Natural killer cell (primary cell): Measurements from ENCODE around the gene INO80C. TPM values are rescaled to one million over a fixed set of nuclear protein-coding genes. Genes with fewer than 3 reads are reported as not detected.

Experiments
- ATAC-seq, 3 donors: fragments of 150-1000 bp in 2 of 3; fragments of 200-7000 bp in 1 of 3; cut with Tn5 transposase; 1 replicate in 1 of 3; 2 replicates in 2 of 3; pipeline ENCODE4 v1.10.0; 2021; ENCODE audit warnings: mild to moderate bottlenecking in 2 of 3, moderate library complexity in 2 of 3
- DNase-seq, 2 donors: peaks; one replicate each; pipeline versions ENCODE4 v3.0.0 to v3.0.0-alpha.2; 2013 to 2021; ENCODE audit warnings: mixed read lengths in 1 of 2
- H3K27ac ChIP-seq: one replicate; pipeline ENCODE4 v1.5.1; 2013; ENCODE audit warnings: mild to moderate bottlenecking, low read length
- H3K27me3 ChIP-seq: one replicate; pipeline ENCODE4 v1.6.1; 2013; ENCODE audit warnings: low read length; ENCODE audit not compliant: control insufficient read depth, insufficient read depth
- H3K36me3 ChIP-seq: one replicate; pipeline ENCODE4 v1.6.1; 2013; ENCODE audit warnings: low read length; ENCODE audit not compliant: control insufficient read depth, insufficient read depth
- H3K4me1 ChIP-seq: one replicate; pipeline ENCODE4 v1.6.1; 2013; ENCODE audit warnings: low read length; ENCODE audit not compliant: control insufficient read depth, insufficient read depth
- H3K4me3 ChIP-seq: one replicate; pipeline ENCODE4 v1.5.1; 2013; ENCODE audit warnings: low read length
- H3K9me3 ChIP-seq: one replicate; pipeline ENCODE4 v1.6.1; 2013; ENCODE audit warnings: low read length; ENCODE audit not compliant: control insufficient read depth, insufficient read depth
- H3K27ac Mint-ChIP-seq, 2 donors: one replicate each; pipeline ENCODE4 v1.8.0; 2022; ENCODE audit warnings: mild to moderate bottlenecking in 2 of 2, mixed read lengths in 2 of 2, moderate library complexity in 1 of 2
- H3K27me3 Mint-ChIP-seq, 2 donors: one replicate each; pipeline ENCODE4 v1.8.0; 2022; ENCODE audit warnings: low read depth in 2 of 2, mixed read lengths in 2 of 2
- H3K36me3 Mint-ChIP-seq: one replicate; pipeline ENCODE4 v1.8.0; 2022; ENCODE audit warnings: mixed read lengths
- H3K4me1 Mint-ChIP-seq, 2 donors: one replicate each; pipeline ENCODE4 v1.8.0; 2022; ENCODE audit warnings: mixed read lengths in 2 of 2
- H3K4me3 Mint-ChIP-seq: one replicate; pipeline ENCODE4 v1.8.0; 2022; ENCODE audit warnings: mild to moderate bottlenecking, moderate library complexity, mixed read lengths
- H3K9me3 Mint-ChIP-seq, 2 donors: one replicate each; pipeline ENCODE4 v1.8.0; 2022; ENCODE audit warnings: mixed read lengths in 2 of 2
- CTCF ChIP-seq: fragments of 200-600 bp; IDR thresholded peaks from one replicate; pipeline ENCODE4 v1.8.0; 2022; ENCODE audit warnings: antibody characterized with exemption
- WGBS: methylation state at CpG from one replicate; pipeline ENCODE4 v1.1.7; 2013; ENCODE audit warnings: missing lambda C conversion rate; ENCODE audit not compliant: insufficient coverage; 5-methylcytosine and 5-hydroxymethylcytosine counted together
- intact Hi-C: fragments of 100-400 bp; cut with micrococcal nuclease; formaldehyde crosslinking; loops from one replicate; pipeline ENCODE4 v1.14.2; 2022
- total RNA-seq, 4 donors: library from RNA; stranded (reverse); fragments of 120-200 nt in 1 of 4; gene quantifications; one replicate each; pipeline versions ENCODE4 v1.2.3 to v1.2.4, GENCODE V29; 2013 to 2022

Gene INO80C
- total RNA-seq, 3 donors from 2014 or later (not counting 1 experiment from before 2014, with no cell fraction given), result 17.6 to 19.5 (median 19.2) TPM

GRCh38 chr18:35437836-35438235, 59.9 kb downstream of the INO80C start:
- Histone ChIP-seq H3K9me3 (no peaks in the 10 kb centered on the region), H3K27ac (no peak overlapping the region), H3K4me3 (no peak overlapping the region), H3K4me1 (no peaks in the 10 kb centered on the region), H3K27me3 (peaks cover 3% of the 10 kb centered on the region), H3K36me3 (no peaks in the 10 kb centered on the region)
- DNase-seq, result no peak
- TF ChIP-seq CTCF, result no peak
- H3K4me3 Mint-ChIP-seq, result no peak overlapping the region
- peaks cover 5% of the 10 kb centered on the region in 2 donors for H3K9me3 Mint-ChIP-seq
- ATAC-seq, result no peak
- WGBS, result 93% methylated on average over 2 of the region's 2 CpGs
- no peak overlapping the region for H3K27ac Mint-ChIP-seq
- peaks cover 16 to 36% of the 10 kb centered on the region in 2 donors for H3K27me3 Mint-ChIP-seq
- H3K4me1 Mint-ChIP-seq, result no peaks in the 10 kb centered on the region
- intact Hi-C loops, result no loop called here
- peaks cover 13% of the 10 kb centered on the region for H3K36me3 Mint-ChIP-seq

- Histone ChIP-seq H3K36me3 (no peaks in the 10 kb centered on the region), H3K9me3 (no peaks in the 10 kb centered on the region), H3K27me3 (peaks cover 3% of the 10 kb centered on the region), H3K4me1 (no peaks in the 10 kb centered on the region), H3K27ac (no peak overlapping the region), H3K4me3 (no peak overlapping the region)
- Mint-ChIP-seq H3K27me3 (peaks cover 18 to 30% of the 10 kb centered on the region in 2 donors), H3K4me1 (no peaks in the 10 kb centered on the region), H3K27ac (no peak overlapping the region), H3K9me3 (peaks cover 5% of the 10 kb centered on the region in 2 donors), H3K36me3 (peaks cover 13% of the 10 kb centered on the region), H3K4me3 (no peak overlapping the region)
- no peak for DNase-seq
- intact Hi-C loops, result no loop called here
- WGBS, result 74% methylated on average over 2 of the region's 3 CpGs
- ATAC-seq, result no peak
- no peak for TF ChIP-seq CTCF
Observed at GRCh38 chr18:35436076-35436649, 61.6 kb downstream of the INO80C start.

GRCh38 chr18:35435401-35435800, 62.4 kb downstream of the INO80C start:
- intact Hi-C loops, result no loop called here
- DNase-seq, result no peak
- H3K27ac ChIP-seq, result no peak overlapping the region
- no peak overlapping the region for H3K4me3 Mint-ChIP-seq
- peaks cover 14 to 30% of the 10 kb centered on the region in 2 donors for H3K27me3 Mint-ChIP-seq
- no peak for TF ChIP-seq CTCF
- H3K4me3 ChIP-seq, result no peak overlapping the region
- peaks cover 5% of the 10 kb centered on the region in 2 donors for H3K9me3 Mint-ChIP-seq
- peaks cover 13% of the 10 kb centered on the region for H3K36me3 Mint-ChIP-seq
- H3K36me3 ChIP-seq, result no peaks in the 10 kb centered on the region
- no peaks in the 10 kb centered on the region for H3K9me3 ChIP-seq
- H3K27me3 ChIP-seq, result peaks cover 3% of the 10 kb centered on the region
- H3K4me1 ChIP-seq, result no peaks in the 10 kb centered on the region
- no peaks in the 10 kb centered on the region for H3K4me1 Mint-ChIP-seq
- no peak overlapping the region for H3K27ac Mint-ChIP-seq
- WGBS, result 100% methylated on average over 3 of the region's 3 CpGs
- no peak for ATAC-seq

GRCh38 chr18:35432565-35433001, 65.2 kb downstream of the INO80C start:
- H3K9me3 Mint-ChIP-seq, result peaks cover 5% of the 10 kb centered on the region in 2 donors

More at GRCh38 chr18:35432565-35433001, 65.2 kb downstream of the INO80C start:
- no peak overlapping the region for H3K4me3 Mint-ChIP-seq
- no peak for ATAC-seq
- H3K27ac Mint-ChIP-seq, result no peak overlapping the region
- no peak for TF ChIP-seq CTCF
- WGBS, result 90% methylated on average over 1 of the region's 1 CpG
- no peaks in the 10 kb centered on the region for H3K9me3 ChIP-seq
- H3K27ac ChIP-seq, result no peak overlapping the region
- peaks cover 3% of the 10 kb centered on the region for H3K27me3 ChIP-seq
- peaks cover 13% of the 10 kb centered on the region for H3K36me3 Mint-ChIP-seq
- H3K4me1 ChIP-seq, result no peaks in the 10 kb centered on the region
- no peak overlapping the region for H3K4me3 ChIP-seq
- H3K4me1 Mint-ChIP-seq, result no peaks in the 10 kb centered on the region
- intact Hi-C loops, result no loop called here
- no peak for DNase-seq
- peaks cover 11 to 24% of the 10 kb centered on the region in 2 donors for H3K27me3 Mint-ChIP-seq
- H3K36me3 ChIP-seq, result no peaks in the 10 kb centered on the region
